T follicular helper cell (primary cell): ENCODE data around the gene ST3GAL3.
"Not testable (repeated sequence)": the region's sequence is repeated elsewhere in the genome, so short reads cannot be mapped to it uniquely, and the experiment has no call there.

Experiments
- DNase-seq: peaks from one replicate; pipeline ENCODE4 v3.0.0-alpha.2; 2020; ENCODE audit warnings: low read depth

ST3GAL3 gene

DNA sequence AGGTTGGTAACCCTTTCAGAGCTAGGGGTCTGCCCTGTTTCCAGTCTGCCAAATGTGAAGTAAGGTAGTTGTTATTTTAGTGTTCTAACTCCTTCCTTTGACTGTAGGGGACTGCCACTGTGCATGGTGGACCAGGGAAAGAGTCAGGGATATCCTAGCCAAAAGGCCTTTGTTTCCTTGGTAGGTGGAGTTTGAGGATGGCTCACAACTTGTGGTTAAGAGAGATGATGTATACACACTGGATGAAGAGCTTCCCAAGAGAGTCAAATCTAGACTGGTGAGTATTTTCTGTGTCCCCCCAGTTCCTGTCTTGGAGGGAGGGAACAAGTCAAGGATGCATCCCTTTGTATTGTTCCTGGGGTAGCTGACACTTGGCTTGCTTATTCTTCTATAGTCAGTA, 3.5 kb upstream of the ST3GAL3 start:
- no peak for DNase-seq

- DNase-seq: no peak
These were observed 2.5 kb upstream of the ST3GAL3 start for GRCh38 chr1:43704838-43705237.

- DNase-seq: no peak
These were observed 2.0 kb upstream of the ST3GAL3 start for GRCh38 chr1:43705334-43705733.

GRCh38 chr1:43705982-43706597, 1.2 kb upstream of the ST3GAL3 start:
- DNase-seq: no peak

- no peak for DNase-seq
These were observed 642 bp upstream of the ST3GAL3 start for GRCh38 chr1:43706598-43707189.

DNA sequence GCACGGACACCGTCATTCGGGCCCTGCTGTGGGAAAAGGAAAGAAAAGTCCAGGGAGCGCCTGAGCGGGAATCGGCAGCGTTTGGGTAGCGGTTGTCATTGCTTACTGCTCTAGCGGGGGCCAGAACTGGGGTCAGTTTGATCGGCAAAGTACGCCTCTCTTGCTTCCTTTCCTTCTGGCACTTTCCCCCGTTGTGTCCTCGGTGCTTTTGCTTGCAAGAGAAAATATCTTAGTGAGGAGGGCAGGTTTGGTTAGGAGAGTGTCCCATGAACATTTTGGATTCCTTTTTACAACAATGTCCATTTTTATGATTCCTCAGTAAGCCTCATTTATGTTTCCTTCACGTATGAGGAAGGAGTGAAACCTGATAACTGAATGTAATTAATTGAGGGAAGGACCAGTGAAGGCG, 670 bp downstream of the ST3GAL3 start:
- DNase-seq: no peak

DNA sequence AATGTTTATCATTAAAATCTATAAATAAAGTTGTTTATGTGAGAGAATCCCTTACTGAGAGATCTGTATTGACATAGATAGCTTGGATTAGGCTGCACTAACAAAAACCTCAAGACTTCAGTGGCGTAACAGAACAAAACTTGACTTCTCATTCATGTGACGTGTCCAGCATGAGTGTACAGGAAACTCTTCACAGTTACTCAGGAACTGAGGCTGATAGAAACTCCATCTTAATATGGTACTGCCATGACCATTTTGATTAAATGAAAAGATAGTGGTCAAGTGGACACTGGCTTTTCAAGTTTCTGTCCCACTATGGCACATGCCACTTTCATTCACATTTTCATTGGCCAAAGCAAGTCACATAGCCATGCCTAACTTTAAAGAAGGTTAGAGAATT, 3.7 kb downstream of the ST3GAL3 start:
- DNase-seq: no peak

DNA sequence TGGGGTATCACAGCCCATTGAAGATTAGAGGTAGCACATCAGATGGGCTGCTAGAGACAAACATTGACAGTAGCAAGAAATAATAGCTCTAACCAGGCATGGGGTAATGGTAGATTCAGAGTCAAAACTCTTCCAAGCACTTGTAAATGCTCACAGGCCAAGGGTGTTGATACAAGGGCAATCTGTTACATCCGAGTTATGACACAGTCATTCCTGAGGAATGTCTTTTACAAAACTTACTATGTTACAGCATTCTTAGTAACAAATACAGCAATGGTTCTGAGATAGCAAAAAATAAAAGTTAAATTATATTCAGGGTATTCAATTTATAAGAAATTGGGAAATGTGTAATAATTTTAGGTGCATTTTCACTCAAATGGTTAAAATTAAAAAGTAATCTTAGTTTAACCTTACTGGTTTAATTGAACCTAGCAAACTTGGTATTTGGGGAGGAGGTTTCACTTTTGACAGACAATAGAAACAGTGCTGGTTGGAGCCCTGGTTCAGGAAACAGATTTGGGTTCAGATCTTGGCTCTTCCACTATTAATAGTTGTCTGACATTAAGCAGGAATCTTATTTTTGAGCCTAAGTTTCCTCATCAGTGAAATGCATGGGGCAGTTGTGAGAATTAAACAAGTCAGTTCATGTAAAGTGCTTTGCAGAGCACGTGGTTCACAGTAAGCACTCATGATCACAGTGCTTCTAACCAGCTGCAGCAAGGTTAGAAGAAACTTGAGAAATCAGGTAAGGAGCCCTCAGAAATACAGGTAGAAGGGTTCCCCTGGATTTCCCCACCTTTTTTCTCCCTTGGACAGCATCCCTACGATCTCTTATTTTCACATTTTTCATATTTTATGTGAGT, 4.4 kb downstream of the ST3GAL3 start:
- DNase-seq: no peak

DNA sequence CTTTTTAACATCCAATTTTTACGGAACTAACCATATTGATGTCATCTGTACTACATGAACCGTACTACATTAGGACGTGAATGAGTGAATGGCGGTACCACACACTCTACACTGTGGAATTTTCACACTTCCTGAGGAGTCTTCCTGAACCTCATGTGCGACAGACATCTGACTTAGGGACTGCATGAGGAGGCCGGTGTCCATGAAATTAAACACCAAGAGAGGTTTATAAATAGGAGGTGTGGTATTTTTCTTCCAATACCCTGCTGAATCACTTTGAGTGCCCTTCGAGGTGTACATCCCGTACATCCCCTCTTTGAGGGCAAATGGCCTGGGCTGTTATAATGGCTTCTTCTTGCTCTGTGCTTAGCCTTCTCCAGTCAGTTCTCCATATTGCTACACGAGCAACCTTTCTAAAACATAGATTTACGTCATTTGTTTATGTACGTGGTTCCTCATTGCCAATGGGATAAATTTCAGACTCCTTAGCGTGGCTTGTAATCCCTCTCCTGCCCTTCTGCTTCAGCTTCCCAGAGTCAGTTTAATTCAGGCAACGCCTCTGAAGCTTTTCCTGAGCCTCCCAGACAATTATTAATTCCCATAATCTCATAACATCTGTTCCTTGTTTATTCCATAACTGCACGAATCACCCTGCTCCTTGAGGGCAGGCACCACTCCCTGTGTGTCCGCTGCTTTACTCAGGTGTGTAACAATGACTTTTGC, 9.4 kb downstream of the ST3GAL3 start:
- no peak for DNase-seq

- DNase-seq: no peak
These were observed 11.7 kb downstream of the ST3GAL3 start for GRCh38 chr1:43719063-43719462.

GRCh38 chr1:43719670-43720419, 12.5 kb downstream of the ST3GAL3 start:
- DNase-seq: not testable (repeated sequence)

DNA sequence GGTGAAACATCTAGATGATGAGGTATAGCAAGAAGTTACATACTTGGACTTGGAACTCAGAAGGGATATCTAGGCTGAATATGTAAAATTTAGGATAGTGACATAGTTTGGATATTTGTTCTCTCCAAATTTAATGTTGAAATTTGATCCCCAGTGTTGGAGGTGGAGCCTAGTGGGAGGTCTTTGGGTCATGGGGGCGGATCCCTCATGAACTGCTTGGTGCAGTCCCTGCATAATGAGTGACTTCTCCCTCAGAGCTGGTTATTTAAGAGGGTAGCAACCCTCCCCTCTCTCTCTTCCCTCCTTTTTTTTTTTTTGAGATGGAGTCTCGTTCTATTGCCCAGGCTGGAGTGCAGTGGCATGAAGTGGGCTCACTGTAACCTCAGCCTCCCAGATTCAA, 15.5 kb downstream of the ST3GAL3 start:
- no peak for DNase-seq

DNA sequence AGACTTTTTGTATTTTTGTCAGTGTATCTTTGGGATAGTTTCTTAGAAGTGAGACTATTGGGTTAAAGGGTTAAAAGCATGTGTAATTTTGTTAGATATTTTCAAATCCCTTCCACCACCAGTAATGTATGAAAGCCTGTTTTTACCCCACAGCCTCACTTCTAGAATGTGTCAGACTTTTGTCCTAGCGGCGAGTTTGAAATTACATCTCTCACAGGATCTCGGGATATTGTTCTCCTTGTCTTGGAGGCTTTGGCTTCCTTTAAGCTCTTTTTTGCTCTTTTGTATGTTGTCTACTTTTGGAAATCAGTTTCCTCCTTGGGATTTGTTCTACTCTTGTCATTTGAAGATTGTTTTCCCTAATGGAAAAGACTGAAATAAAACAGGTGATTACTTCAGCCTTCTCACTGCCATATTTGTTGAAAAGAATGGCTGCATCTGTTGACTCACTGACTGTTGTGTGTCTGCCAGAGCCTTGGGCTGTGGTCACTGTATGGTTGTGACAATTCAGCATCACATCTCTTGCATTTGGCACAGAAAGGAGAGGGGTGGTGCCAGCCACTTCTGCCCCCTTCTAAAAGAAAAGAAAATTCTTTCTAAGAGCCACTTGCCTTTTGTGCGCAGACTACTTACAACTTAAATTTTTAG, 22.6 kb downstream of the ST3GAL3 start:
- no peak for DNase-seq

- DNase-seq: no peak
These were observed 24.7 kb downstream of the ST3GAL3 start for GRCh38 chr1:43731867-43732531.

GRCh38 chr1:43736819-43737218, 29.5 kb downstream of the ST3GAL3 start:
- no peak for DNase-seq

DNA sequence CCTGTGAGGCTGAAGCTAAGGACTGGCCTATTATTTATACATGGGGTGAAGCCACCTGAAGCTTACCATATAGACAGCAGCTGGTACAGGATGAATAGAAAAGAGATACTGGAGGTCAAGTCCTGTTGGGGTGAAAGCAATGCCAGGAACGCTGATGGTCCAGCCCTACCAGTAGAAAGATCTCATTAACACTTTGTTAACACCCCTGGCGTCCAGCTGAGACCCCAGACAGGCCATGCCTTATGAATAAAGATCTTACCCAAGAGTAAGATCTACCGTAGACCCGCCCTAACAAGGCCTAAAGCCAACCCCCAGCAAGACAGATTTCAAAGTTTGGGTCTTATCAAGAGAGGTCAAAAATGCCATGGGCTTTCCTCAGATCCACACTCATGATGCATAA, 34.7 kb downstream of the ST3GAL3 start:
- no peak for DNase-seq

- no peak for DNase-seq
These were observed 35.9 kb downstream of the ST3GAL3 start for GRCh38 chr1:43743206-43743605.

DNA sequence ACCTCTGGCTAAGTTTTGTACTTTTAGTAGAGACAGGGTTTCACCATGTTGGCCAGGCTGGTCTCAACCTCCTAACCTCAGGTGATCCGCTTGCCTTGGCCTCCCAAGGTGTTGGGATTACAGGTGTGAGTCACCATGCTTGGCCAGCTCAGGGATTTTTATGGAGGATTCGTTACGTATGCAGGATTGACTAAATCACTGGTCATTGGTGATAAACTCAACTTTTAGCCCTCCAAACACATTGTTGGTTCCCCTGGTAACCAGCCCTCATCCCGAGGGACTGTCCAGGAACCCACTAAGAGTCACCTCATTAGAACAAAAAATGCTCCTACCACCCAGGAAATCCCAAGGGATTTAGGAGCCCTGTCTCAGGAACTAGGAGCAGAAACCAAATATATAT, 40.4 kb downstream of the ST3GAL3 start:
- DNase-seq: no peak

GRCh38 chr1:43750083-43750482, 42.7 kb downstream of the ST3GAL3 start:
- no peak for DNase-seq

- DNase-seq: no peak
These were observed 46.1 kb downstream of the ST3GAL3 start for GRCh38 chr1:43753422-43753821.

DNA sequence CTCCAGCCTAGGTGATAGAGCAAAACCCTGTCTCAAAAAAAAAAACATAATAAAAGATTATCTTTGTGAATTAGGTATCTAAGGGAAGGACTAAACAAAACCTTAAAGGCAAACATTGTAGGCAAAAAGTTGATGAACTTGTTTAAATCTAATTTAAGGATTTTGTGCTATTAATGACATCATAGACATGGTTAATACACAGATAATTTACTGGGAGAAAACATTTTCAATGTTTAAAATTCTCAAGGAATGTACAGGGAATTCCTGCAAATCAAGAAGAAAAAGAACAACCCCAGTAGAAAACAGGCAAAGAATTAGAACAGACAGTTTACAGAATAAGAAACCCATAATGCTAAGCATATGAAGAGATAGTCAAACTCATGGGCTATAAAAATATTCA, 47.6 kb downstream of the ST3GAL3 start:
- DNase-seq: no peak
